Middle frontal gyrus (tissue), 1 donor: ENCODE measurements around the gene VAC14.

Source experiments
- DNase-seq: peaks from one replicate; pipeline ENCODE4 v3.0.0-alpha.2; 2015; ENCODE audit warnings: low spot score; ENCODE audit errors: extremely low spot score

VAC14 gene

DNA sequence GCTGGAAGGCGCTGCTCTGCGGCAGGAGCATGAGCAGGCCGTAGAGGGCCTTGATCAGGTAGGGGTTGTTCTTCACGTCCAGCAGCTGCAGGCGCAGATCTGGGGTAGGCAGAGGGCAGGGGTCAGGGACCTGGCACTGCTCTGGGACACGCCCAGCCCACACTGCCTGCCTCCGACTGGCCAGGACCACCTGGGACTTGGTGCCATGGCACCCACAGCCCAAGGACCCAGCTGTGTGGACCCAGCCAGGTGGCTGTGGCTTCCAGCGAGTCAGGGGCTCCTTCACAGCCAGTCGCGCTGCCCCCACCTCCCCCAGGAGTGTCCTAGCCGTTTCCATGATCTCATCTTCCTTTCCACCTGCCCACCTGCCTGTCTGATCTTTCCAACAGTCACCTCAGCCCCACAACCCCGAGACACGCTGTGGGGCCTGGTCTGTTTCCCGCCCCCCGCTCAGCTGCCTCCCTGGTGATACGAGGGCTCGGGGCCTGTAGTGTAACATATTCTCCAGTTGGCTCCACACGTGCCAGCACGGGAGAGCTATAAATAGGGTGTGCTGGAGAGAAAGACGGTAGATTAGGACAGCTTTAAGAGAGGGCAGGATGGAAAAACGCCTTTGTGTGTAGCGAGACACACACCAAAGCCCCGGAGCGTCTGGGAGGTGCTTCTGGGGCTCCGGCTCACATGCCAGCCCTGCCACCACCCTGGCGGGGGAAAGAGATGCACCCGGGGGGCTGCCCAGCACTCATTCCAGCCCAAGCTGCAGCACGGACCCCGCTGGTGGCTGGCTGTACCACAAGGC is 107.9 kb downstream of the VAC14 start:
- no peak for DNase-seq

DNA sequence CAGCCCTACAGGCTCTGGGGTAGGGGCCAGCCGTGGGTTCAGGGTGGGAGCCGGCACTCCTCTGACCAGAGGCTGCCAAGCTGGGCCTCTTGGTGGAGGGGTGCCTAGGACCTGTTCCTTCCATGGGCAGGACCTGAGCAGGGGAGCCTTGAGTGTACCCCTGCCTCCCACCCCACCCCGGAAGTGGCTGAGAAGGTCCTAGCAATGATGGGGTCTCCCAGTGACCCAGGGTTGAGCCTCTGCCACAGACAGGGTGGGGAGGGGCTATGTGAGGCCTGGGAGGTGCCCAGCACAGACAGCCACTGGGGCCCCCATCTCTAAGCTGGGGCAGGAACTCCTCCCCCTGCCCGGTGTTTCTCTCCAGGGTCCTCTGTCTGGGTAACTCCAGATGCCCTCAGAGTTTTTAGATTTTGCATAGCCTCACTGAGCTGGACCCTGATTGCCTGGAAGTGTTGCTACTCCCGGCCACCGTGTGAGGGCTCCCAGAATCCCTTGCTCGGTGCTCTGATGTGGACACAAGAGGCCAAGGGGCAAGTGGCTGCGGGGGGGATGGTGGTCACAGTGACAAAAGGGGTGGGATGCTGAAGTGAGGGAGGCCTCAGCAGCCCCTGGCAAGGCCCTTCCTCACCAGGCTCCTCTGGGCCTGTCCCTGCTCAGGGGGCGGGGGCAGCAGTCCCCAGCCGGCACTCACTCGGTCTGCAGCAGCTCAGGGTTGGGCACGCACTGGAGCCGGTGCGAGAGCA is 108.7 kb downstream of the VAC14 start:
- DNase-seq, result no peak

GRCh38 chr16:70691223-70692129 is 109.5 kb downstream of the VAC14 start:
- DNase-seq, result peak; percentile 82

DNA sequence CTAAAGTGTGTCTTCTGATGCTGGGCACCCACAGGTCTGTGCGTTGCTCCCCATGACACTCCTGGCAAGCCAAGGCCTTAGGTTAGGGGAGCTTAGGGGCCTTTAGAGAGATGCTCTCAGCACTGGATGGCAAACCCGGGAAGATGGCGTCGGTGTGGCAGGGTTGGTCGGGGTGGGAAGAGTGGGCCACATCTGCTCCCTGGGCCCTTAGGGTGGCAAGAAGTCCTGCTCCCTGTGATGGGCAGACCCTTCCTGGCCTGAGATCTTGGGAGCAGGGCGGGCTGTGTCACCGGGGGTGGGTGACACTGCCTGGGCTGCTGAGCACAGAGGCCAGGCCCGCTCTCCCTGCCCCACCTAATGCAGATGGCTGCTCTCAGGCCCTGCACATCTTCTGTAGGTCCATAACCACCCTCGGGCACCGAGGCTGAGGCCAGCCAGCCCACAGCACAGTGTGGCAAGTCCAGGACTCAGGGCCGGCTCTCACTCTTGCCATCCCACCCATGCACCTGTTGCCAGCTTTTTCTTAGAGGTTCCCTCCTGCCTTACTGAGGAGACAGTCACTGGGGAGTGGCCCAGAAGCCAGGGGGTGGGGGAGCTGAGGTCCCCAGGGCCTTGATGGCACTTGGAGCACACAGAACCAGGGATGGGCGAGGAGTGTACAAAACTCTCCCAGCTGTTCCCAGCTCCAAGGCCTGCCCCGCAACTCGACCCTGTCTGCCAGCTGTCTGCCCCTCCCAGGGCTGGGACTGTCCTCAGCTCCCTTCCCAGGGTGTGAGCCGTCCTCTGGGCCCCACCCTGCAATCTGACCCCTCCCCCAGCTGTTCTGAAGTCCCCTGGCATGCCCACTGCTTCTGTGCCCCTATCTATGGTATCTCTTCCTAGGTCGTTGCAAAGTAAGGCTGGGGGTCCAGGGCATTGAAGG is 110.7 kb downstream of the VAC14 start:
- DNase-seq, result no peak

GRCh38 chr16:70689035-70689969 is 111.7 kb downstream of the VAC14 start:
- no peak for DNase-seq

DNA sequence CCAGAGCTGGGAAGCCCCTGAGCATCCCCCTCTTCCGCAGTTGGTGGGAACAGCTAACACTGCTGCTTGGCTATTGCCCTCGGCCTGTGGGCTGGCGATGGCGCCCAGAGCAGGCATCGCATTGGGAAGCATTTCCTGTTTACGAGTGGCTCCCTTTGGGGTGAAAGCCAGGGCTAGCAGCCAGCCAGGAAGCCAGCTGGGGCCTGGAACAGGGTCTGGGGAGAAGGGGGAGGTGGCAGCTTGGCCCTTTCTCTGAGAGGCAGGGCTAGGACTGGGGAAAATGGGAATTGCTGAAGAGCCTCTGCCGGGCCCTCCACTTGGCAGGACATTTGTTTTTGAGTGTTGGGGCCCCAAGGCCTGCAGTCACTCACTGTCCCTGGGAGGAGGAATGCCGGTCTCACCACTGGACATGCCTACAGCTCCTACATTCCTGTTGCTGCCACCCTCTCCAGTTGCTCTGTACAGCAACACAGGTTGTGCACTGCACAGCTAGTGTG is 112.7 kb downstream of the VAC14 start:
- peak; percentile 78 for DNase-seq

GRCh38 chr16:70687671-70688245 is 113.2 kb downstream of the VAC14 start:
- DNase-seq, result no peak

DNA sequence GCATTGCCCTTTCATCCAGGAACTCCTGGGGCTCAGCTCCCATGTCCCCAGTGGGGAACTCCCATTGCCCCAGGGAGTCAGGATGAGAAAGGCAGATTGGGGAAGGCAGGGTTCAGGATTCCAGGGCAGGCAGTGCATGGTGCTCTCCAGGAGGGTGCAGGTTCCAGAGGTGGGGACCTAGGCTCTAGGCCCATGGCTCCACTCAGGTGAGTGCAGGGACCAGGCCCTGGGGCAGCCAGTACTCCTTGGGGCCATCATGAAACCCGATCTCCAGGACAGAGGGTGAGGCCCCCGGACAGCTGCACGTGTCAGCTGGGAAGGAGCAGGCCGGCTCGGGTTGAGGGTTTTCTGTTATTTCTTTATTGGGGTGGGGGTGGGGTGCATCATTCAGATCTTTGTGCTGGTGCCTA is 113.9 kb downstream of the VAC14 start:
- DNase-seq, result no peak

GRCh38 chr16:70686376-70687101 is 114.4 kb downstream of the VAC14 start:
- DNase-seq, result no peak

GRCh38 chr16:70685938-70686375 is 115.0 kb downstream of the VAC14 start, which contains the start of gene MTSS2:
Gene MTSS2, minus strand, starts transcription at chr16:70686053. Its CDS starts 262 bp downstream, at chr16:70685791.
- peak; percentile 75 for DNase-seq

DNA sequence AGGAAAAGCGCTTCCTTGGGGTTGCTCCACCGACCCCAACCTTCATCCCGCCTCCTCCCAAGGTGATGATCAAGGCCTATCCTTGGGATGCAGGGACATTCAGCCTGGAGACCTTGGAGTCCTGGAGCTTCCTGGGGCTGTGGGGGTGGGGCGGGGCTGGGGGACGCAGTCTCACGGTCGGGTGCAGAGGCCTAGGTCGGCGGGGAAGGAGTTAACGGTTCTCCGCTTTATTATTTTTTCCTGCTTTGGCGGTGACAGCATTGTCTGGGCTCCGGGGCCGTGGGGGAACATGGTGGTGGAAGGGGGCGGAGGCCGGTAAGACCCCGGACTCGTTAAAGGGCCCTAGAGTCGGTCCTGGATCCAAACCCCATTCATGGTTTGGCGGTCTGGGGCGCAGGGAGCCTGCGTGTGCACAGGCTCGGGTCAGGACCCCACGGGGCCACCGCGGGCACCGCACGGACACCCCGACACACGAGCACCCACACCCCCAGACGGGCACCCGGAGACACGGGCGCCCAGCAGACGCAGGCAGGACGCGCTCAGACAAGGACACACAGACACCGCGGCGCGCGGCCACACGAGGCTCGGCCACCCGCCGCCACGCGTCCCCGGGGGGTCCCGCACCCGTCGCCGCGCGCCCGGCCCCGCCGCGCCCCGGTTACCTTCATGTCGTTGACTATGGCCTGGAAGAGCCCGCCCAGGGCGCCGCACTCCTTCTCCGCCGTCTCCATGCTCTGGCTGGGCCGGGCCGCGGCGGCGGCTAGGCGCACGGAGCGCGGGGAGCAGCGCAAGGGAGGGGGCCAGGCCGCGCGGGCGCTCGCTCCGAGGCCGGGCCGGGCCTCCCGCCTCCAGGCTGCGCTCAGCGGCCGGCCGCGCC is 115.7 kb downstream of the VAC14 start:
- DNase-seq, result no peak

- DNase-seq, result no peak
These were observed 116.6 kb downstream of the VAC14 start for GRCh38 chr16:70684146-70685060.

- DNase-seq, result no peak
These were observed 117.6 kb downstream of the VAC14 start for GRCh38 chr16:70683146-70683944.

GRCh38 chr16:70682239-70683145 is 118.5 kb downstream of the VAC14 start:
- no peak for DNase-seq
